Stimulated activated CD8-positive, alpha-beta memory T cell treated with anti-CD3 and anti-CD28 coated beads, Interleukin-15, amount 100 ng/mL, for 48 hours (primary cell): ENCODE measurements around the gene JDP2.

Experiments used
- DNase-seq, 2 donors: peaks; one replicate each; pipeline ENCODE4 v3.0.0-alpha.2; 2020; ENCODE audit warnings: low read depth in 2 of 2

JDP2 gene

DNA sequence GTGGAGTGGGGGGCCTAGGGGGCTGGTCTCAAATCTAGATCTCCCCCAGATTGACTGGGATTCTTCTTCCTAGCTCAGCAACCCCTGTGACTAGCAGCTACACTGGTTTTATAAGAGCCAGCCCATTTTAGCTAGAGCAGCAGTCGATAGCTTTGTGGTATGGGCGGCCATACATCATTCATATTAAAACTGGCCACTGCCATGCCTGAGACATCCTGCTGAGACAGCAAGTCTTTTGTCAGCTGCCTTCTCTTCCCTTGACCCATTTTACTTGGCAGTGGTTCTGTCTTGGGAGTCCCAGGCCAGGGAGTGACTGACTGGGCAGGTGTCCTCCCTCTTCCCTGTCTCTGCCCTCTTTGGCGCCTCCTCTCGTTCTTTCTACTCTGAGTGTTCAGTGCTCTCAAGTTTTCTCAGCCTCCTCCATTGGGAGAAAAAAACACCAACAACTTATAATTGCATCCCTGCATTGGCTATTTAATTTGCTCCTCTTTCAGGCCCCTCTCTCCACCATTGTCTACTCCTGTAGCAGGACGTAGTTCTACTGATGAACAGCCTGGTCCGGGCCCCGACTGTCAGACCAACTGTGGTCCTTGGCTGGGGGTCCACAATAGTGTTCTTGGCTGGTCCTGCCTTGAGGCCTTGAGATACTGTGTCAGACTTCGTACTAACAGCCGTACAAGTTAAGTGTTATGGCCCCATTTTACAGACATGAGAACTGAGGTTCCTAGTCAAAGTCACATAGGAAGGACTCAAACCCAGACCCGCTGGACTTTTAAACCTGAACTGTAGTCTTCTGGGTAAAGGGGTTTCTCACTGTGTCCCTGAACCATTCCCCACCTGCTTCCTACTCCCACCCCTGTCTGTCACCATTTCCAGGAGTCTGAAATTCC is 18.3 kb upstream of the JDP2 start:
- no peak for DNase-seq

DNA sequence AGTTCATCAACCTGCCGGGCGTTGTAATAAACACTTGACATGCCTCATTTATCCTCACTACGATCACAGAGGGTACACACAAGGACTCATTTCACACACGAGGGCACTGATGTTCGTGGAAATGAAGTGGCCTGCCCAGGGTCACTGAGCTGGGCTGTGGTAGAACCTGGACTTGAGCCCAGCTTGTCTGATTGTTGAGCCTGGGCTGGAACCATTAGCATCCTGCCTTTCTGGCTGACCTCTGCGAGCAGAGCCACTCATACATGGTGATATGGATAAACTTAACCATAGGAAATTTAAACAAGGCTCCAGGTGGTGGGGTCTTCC is 16.6 kb upstream of the JDP2 start:
- DNase-seq: no peak

DNA sequence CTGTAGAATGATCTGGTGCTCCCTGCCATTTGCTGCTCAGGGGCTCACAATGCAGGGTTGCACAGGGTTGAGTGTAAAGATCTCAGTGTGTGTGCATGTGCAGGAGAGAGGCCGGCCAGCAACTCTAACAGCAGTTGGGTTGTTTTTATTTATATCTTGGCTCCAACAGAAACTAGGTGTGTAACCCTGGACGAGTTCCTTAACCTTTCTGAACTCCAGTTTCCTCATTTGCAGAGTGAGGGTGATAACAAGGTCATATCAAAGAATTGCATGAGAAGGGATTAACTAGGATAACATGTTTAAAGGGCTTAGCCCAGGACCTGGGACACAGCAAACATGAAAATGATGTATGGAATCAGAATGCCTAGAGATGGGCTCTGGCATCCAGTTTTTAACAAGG is 14.8 kb upstream of the JDP2 start:
- no peak for DNase-seq

DNA sequence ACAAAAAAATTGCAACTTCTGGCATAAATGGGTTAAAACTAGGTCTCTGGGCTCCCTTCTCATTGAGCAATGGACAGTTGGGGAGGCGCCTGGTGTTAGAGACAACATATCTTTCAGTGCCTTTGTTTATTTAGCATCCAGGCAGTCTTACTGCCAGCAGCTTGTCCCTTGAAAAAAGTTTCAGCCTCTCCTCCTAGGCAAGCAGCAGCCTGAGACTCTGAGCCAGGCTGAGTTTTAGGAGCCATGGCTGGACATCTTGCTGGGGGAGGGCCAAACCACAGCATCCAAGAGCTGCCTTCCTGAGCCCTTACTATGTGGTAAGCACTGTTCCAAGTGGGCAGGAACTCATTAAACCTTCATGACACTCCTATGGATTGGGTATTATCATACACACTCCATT is 10.1 kb upstream of the JDP2 start:
- DNase-seq: no peak

DNA sequence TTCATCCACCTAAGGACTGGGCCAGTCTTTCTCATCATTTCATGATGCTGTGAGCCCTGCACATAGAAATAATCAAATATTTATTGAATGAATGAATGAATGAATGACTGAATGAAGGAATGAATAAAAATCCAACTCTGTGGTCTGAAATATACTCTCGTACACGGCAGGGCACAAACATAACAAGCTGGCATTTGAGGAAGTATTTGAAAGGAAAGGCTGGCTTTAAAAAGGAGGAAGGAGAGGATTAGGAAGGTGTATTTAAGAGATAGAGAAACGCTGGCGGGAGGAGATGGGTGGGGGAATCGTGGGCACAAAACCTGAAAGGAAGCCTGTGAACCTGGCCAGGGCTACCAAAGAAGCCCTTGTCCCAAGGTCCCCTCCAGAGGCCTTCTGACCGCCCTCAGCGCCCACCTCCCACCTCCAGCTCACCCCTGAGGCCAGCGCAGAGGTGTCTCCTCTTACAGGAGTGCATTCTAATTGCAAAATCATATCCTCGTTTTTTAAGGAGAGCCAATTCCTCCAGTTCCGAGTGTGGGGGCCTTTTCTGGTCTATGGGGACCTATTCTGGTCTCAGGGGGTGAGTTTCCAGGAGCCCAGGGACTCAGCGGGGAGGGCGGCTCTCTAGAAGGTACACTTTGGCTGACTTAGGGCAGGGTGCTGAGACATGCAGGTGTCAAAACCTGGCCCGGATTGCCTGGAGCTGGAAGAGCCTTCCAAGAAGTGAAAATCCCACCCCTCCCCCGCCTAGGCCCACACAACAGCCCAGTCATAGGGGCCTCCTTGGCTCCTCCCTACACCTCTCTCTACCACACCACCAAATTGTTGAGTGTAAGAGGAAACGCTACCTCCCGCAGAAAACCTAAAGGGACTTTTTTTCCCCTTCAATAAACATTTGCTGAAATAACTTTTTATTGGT is 8.7 kb upstream of the JDP2 start:
- DNase-seq: peak; percentile 31 to 58

DNA sequence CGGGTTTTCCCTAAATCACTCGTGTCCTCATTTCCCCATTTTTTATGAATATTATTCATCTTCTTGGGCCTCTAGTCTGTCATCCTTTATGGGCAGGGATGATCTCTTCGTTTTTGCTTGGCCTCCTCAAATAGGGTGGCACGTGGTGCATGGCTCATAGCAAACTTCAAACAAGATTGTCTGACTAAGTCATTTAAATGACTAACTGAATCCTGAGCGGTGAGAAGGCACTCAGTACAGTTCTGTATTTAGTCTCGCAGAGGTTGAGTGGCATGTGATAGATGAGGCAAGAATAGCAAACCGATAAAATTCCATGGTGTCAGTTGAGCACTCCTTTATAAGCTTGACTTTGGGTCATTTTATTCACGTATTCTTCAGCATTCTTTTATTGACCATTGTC is 5.7 kb upstream of the JDP2 start:
- DNase-seq: no peak

DNA sequence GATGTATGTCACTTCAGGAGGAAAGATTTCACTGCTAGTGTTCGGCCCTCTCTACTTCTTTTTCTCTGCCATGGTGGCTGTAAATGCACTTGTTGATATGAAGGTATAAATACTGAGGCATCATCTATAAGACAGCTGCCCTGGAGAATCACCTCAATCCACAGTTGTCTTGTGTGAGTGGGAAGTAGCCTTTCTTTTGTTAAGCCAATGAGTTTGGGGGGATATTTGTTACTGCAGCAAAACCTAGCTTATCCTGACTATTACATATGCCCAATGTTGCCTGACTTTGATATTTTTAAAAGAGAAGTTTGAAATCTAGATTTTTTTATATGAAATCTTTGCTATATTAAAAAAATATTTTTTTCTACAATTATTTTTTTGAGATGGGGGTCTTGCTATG is 3.3 kb upstream of the JDP2 start:
- no peak for DNase-seq

DNA sequence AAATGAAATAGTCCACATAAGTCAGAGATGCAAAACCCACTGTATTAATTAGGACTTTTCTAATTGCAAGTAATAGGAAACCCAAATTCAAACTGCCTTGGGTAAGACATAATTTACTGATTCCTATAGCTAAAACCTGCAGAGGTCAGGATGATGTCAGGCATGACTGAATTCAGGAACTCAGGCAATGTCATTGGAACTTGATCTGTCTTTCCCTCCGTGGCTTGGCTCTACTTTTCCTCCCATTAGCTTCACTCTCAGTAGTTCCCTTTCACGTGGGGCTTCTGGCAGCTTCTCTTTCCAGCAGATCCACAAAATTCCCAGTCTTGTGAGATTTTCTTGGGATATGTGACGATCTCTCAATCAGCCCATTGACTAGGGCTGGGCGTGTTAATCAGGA is 2.4 kb upstream of the JDP2 start:
- DNase-seq: no peak

DNA sequence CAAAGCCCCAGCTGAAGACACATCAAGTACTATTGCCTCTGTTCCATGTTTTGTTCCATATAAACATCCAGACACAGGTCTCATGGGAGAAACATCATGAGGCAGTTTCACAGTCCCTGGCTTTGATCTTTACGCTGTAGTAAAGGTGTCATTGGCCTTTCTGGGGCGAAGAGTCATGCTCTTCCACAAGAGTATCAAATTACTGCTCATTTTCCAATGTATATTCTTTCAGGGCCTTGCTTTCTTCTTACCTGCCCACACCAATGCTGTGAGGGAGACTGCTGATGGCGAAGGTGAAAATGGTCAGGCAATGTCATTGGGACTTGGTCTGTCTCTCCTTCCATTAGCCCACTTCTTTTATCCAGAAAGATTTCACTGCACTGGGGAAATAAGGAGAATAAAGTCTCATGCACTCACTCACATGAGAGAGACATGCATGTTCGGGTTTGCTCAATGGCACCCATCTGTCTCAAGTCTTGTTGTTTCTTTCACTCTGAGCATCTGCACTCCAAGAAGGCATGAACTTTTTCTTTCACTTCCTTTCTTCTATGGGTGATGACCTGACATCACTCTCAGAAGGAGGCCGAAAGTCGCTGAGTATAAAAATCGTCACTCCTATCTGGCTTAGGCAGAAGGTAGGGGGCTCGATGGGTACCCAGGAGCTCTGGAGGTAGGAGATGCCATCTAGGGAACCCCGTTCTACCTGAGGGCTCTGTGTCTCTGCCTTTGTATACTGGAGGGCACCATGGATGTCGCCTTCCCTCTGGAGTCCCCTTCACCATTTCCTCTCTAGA is 1.3 kb upstream of the JDP2 start:
- no peak for DNase-seq

DNA sequence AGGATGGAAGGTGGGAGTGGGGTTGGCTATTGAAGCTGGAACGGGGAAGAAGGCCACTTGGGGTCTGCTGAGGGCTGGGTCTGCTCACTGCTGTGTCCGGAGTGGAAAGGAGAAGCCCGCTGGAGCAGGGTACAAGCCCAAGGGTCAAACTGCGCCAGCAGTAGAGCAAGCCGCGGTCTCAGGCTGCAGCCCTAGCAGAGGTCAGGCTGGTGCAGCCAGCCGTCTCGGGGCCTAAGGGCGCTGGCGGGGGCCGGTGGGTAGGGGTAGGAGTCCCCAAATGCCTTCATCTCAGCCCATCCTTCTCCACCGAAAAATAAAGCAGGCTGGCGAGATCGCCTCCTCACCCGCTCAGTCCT is 718 bp upstream of the JDP2 start:
- no peak for DNase-seq

DNA sequence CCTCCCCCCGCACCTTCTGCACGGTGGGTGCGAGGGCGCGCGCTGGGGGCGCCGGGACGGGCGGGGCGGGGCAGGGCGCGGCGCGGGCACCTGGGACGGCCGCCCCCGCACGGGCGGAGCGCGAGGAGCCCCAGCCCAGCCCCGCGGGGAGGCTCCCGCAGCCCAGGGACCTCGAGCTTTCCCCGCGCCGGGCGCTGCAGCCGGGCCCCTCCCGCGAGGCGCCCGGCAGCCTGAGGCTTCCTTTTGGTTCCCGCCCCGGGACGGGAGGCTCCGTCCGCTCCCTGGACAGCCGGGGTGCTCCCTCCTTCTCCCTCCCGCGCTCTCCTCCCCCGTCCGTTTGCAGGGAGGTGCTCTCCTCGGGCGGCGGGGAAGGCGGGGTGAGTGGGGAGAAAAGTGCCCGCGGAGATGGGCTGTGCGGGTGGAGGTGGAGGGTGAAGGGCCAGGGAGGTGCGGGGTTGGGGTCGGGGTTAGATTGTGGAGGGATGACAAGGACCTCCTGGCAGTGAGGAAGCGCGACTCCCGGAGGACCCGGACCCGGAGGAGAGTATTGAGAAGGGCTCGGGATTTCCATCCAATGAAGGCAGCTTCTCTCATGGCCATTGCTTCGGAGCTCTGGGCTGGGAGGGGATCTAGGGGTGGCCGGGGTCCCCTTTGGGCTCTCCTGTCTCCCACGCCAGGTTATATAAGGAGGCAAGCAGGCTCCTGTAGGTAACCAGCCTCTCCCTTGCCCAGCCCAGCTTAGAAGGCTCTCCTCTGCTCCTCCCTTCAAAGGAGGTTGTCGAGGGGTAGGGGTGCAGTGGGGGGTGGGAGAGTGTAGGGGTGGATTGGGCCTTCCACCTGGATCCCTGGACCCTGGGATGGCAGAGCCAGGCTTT is 645 bp downstream of the JDP2 start:
- no peak for DNase-seq

DNA sequence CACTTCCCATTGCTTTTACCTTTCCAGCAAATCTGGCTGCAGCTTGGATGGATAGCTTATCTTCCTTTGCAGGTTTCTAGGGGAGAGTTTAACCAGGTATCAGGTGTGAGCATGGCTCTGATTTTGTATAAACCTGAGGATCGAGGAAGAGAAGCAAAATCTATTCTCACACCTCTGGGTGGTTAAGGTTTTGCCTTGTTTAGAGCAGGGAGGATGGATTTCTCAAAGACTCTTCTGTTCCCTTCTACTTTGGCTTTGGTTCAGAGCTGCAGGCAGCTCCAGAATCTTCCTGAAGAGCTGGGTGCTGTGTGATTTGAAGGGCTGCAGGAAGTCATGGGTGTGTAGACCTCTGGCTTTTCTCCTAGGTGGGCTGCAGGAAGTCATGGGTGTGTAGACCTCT is 1.7 kb downstream of the JDP2 start:
- DNase-seq: no peak

DNA sequence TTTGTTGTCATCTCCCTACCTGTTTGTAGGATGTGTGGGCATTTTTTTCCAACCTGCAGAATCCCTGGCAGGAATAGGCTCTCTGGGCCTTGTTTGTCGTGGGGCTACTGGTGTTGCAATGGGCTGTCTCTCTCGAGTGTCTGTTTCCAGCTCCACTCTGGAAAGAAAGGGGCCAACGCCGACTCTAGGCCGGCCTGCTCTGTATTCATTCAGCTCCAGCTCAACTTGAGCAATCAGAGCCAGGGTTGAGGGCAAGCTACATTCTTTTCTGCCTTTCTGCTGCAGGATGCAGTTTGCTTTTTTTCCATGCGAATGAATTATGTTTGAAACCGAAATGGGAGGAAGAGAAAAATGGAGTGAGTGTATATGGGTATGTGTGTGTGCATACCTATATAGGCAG is 2.3 kb downstream of the JDP2 start:
- DNase-seq: no peak

DNA sequence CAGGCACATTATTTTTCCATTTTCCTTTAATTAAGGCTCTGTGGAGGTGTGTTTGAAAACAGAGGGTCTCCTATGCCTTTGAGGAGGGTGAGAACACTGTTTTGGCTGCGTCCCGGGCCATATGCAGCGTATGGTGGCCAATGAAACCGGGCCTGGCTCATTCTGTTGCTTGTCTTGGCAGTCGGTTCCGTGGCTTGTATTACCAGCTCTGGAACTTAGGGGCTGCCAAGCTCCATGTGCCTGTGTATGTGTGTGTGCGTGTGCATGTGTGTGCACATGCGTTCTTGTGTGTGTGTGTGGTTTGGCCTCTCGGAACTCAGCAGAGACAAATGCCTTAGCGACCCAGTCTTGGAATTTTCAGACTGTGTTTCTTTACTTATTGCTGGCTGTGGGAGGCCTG is 2.7 kb downstream of the JDP2 start:
- no peak for DNase-seq

DNA sequence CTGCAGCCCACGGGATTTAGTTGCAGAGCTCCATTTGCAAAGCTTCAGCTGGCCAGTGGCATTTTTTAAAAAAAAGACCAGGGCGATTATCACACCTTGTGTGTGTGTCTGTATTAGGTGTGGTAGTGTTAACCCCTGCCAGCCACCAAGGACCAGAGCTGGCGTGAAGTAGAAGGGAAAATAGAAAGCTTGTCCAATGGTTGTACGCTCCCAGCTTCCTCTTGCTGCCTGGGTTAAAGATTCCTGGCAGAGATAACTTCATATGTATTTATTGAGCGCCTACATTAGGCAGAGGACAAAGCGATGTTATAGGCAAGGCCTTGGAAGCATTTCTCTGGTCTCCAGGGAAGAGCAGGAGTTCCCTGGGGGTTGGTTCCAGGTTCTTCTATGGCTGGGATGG is 3.2 kb downstream of the JDP2 start:
- no peak for DNase-seq

DNA sequence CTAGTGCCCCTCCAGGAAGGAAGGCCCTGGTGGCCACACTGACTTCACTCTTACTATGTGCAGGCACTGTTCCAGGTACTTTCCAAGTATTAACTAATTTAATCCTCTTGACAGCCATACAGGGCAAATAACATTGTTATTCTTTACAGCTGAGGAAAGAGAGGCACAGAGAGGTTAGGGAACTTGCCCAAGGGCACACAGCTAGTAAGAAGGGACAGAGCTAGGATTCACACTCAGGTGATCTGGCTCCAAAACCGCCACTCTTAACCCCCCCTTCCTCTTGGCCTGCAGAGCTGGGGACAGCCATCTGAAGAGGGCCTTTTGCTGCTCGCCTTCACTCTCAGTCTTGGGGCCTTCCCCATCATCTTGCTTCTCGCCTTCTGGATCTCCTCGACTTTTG is 4.0 kb downstream of the JDP2 start:
- DNase-seq: no peak

DNA sequence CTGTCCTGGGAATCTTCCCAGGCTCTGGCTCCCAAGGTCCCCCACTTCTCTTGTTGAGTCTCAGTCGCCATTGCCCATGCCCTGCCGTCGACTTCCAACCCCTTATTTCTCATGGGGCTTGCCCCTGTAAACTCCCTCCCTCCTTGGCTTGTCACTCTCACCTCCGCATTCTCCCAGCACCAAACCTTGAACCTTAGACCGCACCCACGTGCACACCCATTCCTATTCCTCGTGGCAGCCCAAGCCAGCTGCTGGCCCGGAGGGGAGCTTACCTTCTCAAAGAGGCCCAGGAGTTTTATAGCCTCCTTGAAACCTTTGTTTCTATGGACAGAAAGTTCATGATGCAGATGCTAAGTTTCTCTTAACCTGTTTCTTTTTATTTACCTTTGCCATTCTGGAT is 4.6 kb downstream of the JDP2 start:
- DNase-seq: no peak

DNA sequence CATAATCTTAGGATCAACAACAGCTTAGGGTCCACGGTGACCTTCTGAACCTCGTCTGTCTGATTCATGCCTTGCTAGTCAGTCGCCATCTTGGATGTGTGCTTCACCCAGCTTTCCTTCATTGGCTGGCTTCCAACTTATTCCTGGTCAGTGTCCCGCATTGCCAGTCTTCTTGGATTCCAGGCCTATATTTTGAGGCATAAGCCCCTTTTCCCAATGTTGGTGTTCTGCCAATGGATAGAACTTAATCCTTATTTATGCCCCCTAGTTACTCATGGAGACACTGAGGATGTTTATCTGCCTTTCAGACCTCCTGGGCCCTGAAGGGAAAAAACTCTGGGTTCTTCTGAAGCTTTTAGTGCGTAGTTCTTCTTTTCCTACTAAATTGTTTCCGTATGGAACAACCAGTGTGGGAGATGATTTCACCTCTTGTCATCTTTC is 5.8 kb downstream of the JDP2 start:
- no peak for DNase-seq

DNA sequence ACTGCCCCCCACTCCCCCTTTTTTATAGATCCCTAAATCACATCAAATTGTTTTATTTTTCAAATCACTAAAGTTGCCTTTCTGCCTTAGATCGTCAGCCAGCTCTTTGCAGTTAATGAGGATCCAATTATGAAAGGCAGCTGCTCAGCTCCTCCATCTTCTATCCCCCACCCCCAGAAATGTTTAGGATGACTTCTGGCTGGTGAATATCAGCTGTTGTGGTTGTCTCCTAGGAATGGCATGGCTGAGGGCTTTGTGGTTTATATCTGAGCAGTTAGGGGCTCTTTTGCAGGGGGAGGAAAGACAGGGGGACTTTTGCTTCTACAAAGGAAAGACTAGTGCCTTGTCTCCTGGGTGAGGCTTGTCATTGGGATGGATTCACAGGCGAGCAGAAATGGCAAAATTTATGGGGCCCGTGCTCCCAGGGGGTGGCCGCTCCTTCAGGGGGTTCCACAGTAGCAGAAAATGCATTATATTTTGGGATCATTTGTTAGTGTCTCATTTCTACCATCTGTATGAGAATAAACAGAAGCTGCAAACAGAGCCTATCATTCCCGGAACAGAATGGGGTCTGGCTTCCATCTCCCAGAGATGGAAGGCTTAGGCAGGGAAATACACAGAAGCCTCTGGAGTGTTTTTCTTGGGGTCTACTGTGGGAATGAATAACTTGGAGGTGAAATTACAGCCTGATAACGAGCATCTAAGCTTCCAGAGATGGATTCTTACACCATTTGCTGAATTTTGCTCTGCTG is 6.5 kb downstream of the JDP2 start:
- no peak for DNase-seq

DNA sequence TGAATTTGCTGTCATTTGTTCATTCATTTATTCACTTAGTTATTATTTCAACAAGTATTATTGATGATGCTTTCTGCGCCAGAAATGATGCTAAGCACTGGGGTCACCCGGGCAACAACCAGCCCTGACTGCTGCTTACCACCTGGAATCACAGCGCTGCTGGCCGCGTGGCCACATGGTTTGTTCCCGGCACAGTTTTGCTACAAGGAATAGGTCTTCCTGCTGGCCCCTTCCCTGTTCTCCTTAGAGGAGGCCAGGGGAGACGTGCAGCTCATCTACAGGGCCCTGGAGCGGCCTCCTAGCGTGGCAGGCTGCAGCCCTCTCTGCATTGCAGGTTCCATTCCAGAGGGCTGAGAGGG is 7.0 kb downstream of the JDP2 start:
- no peak for DNase-seq

DNA sequence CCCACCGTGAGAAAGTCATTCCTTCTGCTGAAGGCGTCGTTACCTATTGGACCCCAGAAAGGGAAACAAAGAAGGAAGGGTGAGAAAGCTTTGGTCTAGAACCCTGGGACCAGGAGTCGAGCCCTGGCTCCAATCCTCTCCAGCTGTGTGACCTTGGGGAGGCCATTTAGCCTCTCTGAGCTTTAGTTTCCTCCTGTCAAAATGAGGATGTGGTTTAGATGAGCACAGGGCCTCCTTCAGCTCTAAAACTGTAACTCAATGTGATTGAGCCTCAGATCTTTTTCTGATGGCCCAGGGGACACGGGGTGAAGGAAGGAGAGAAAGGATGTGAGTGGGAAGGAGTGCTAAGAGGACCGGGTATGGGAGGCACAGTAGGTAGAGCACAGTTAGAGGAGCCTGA is 7.7 kb downstream of the JDP2 start:
- DNase-seq: no peak
